Transverse colon (tissue), 4 donors: ENCODE results near the gene PPM1N.

Source experiments
- EP300 ChIP-seq: sonication (generic); formaldehyde crosslinking; IDR thresholded peaks from one replicate; pipeline ENCODE4 v1.6.1; 2017; ENCODE audit warnings: antibody characterized with exemption, low read depth
- POLR2A ChIP-seq: fragments of 450-650 bp; IDR thresholded peaks from one replicate; pipeline ENCODE4 v1.6.1; 2016; ENCODE audit warnings: antibody characterized with exemption, mild to moderate bottlenecking, moderate library complexity
- POLR2AphosphoS5 ChIP-seq, 3 donors: sonication (generic); formaldehyde crosslinking; IDR thresholded peaks; one replicate each; pipeline ENCODE4 v1.6.1; 2016; ENCODE audit warnings: antibody characterized with exemption in 3 of 3
- TF ChIP-seq, protein P1 (sequence below), 5 experiments: fragments of 200-600 bp in 3 of 5; fragments of 450-650 bp in 2 of 5; sonication (generic) in 3 of 5; IDR thresholded peaks; 1 replicate in 2 of 5; 2 replicates in 3 of 5; pipeline ENCODE4 v1.5.1; 2016 to 2017; ENCODE audit warnings: antibody characterized with exemption in 5 of 5, inconsistent platforms in 3 of 5, mild to moderate bottlenecking in 2 of 5, moderate library complexity in 1 of 5

GRCh38 chr19:45494261-45494916, 3.9 kb upstream of the PPM1N start:
- TF ChIP-seq POLR2AphosphoS5 (IDR thresholded peaks at IDR 0.05) (no peak), EP300 (no peak), POLR2A (no peak)
- TF ChIP-seq, protein P1, sequence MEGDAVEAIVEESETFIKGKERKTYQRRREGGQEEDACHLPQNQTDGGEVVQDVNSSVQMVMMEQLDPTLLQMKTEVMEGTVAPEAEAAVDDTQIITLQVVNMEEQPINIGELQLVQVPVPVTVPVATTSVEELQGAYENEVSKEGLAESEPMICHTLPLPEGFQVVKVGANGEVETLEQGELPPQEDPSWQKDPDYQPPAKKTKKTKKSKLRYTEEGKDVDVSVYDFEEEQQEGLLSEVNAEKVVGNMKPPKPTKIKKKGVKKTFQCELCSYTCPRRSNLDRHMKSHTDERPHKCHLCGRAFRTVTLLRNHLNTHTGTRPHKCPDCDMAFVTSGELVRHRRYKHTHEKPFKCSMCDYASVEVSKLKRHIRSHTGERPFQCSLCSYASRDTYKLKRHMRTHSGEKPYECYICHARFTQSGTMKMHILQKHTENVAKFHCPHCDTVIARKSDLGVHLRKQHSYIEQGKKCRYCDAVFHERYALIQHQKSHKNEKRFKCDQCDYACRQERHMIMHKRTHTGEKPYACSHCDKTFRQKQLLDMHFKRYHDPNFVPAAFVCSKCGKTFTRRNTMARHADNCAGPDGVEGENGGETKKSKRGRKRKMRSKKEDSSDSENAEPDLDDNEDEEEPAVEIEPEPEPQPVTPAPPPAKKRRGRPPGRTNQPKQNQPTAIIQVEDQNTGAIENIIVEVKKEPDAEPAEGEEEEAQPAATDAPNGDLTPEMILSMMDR (IDR thresholded peaks at IDR 0.05): no peak
